Activated naive CD8-positive, alpha-beta T cell (primary cell): ENCODE data around the gene XCL1.

Experiments used
- H3K27ac Mint-ChIP-seq: one replicate; pipeline ENCODE4 v1.8.0; 2021; ENCODE audit warnings: mixed read lengths
- H3K27me3 Mint-ChIP-seq: one replicate; pipeline ENCODE4 v1.8.0; 2021; ENCODE audit warnings: mixed read lengths
- H3K36me3 Mint-ChIP-seq: one replicate; pipeline ENCODE4 v1.8.0; 2021; ENCODE audit warnings: mixed read lengths
- H3K4me1 Mint-ChIP-seq: one replicate; pipeline ENCODE4 v1.8.0; 2021; ENCODE audit warnings: low read depth, mixed read lengths
- H3K4me3 Mint-ChIP-seq: one replicate; pipeline ENCODE4 v1.8.0; 2021; ENCODE audit warnings: mild to moderate bottlenecking, mixed read lengths
- H3K9me3 Mint-ChIP-seq: one replicate; pipeline ENCODE4 v1.8.0; 2021; ENCODE audit warnings: low read depth, mixed read lengths

XCL1 gene

GRCh38 chr1:168627370-168627769 lies 51.0 kb downstream of the XCL1 start:
- Mint-ChIP-seq H3K27me3 (no peaks in the 10 kb centered on the region), H3K27ac (no peak overlapping the region), H3K4me1 (peaks cover 3% of the 10 kb centered on the region), H3K4me3 (no peak overlapping the region), H3K36me3 (peaks cover 1% of the 10 kb centered on the region), H3K9me3 (no peaks in the 10 kb centered on the region)

- Mint-ChIP-seq H3K9me3 (no peaks in the 10 kb centered on the region), H3K36me3 (peaks cover 3% of the 10 kb centered on the region), H3K4me1 (peaks cover 3% of the 10 kb centered on the region), H3K27ac (no peak overlapping the region), H3K27me3 (no peaks in the 10 kb centered on the region), H3K4me3 (no peak overlapping the region)
Measured at GRCh38 chr1:168628807-168629206, 52.4 kb downstream of the XCL1 start.

- no peak overlapping the region for H3K4me3 Mint-ChIP-seq
- H3K4me1 Mint-ChIP-seq = peaks cover 3% of the 10 kb centered on the region
- peaks cover 3% of the 10 kb centered on the region for H3K36me3 Mint-ChIP-seq
- no peak overlapping the region for H3K27ac Mint-ChIP-seq
- no peaks in the 10 kb centered on the region for H3K9me3 Mint-ChIP-seq
- no peaks in the 10 kb centered on the region for H3K27me3 Mint-ChIP-seq
Measured at GRCh38 chr1:168629466-168629865, 53.1 kb downstream of the XCL1 start.
